Tibial nerve (tissue), 4 donors: ENCODE data around the gene NIT1. TPM values are rescaled to one million over a fixed set of nuclear protein-coding genes. Genes with fewer than 3 reads are reported as not detected.
A peak's percentile ranks its signal among the peaks of the same experiment; 100 is the strongest.

Experiments
- DNase-seq, 2 donors: peaks; one replicate each; pipeline ENCODE4 v3.0.0-alpha.2; 2019; ENCODE audit warnings: low spot score in 2 of 2
- H3K27ac ChIP-seq, 4 donors: fragments of 200-600 bp; sonication (generic) in 3 of 4; one replicate each; pipeline ENCODE4 v1.5.1; 2017 to 2019; ENCODE audit warnings: mild to moderate bottlenecking in 1 of 4
- H3K27me3 ChIP-seq, 2 donors: fragments of 200-600 bp; sonication (generic) in 1 of 2; one replicate each; pipeline versions ENCODE4 v1.5.1 to v1.6.0; 2017 to 2019
- H3K36me3 ChIP-seq, 3 donors: fragments of 200-600 bp; sonication (generic); one replicate each; pipeline ENCODE4 v1.5.1; 2018 to 2019
- H3K4me1 ChIP-seq, 4 donors: fragments of 200-600 bp; sonication (generic) in 3 of 4; one replicate each; pipeline ENCODE4 v1.5.1; 2017 to 2019
- H3K4me3 ChIP-seq, 4 donors: fragments of 200-600 bp; sonication (generic) in 3 of 4; one replicate each; pipeline ENCODE4 v1.5.1; 2017 to 2019; ENCODE audit warnings: mild to moderate bottlenecking in 1 of 4, moderate library complexity in 1 of 4
- H3K9me3 ChIP-seq, 4 donors: fragments of 200-600 bp; sonication (generic) in 3 of 4; one replicate each; pipeline ENCODE4 v1.5.1; 2017 to 2019
- CTCF ChIP-seq, 5 experiments: fragments of 200-600 bp in 3 of 5; fragments of 450-650 bp in 2 of 5; sonication (generic) in 3 of 5; IDR thresholded peaks; one replicate each; pipeline ENCODE4 v1.5.1; 2016 to 2019; ENCODE audit warnings: antibody characterized with exemption in 5 of 5, mild to moderate bottlenecking in 3 of 5, moderate library complexity in 2 of 5
- EP300 ChIP-seq, 2 donors: sonication (generic); formaldehyde crosslinking; IDR thresholded peaks; one replicate each; pipeline ENCODE4 v1.6.1; 2017; ENCODE audit warnings: antibody characterized with exemption in 2 of 2, mild to moderate bottlenecking in 1 of 2
- POLR2A ChIP-seq, 2 donors: fragments of 450-650 bp; IDR thresholded peaks; one replicate each; pipeline ENCODE4 v1.6.1; 2017; ENCODE audit warnings: antibody characterized with exemption in 2 of 2, mild to moderate bottlenecking in 2 of 2, moderate library complexity in 2 of 2
- WGBS, 2 donors: methylation state at CpG; one replicate each; pipeline ENCODE4 v1.1.5; 2018; 5-methylcytosine and 5-hydroxymethylcytosine counted together
- total RNA-seq, 4 donors: library from RNA; depleted of rRNA; stranded (reverse); fragments of >200 nt; gene quantifications; one replicate each; pipeline ENCODE4 v1.1.0, GENCODE V29; 2016

Gene NIT1
- total RNA-seq, 4 donors from 2014 or later: 26.4 to 43.0 (median 32.9) TPM

DNA sequence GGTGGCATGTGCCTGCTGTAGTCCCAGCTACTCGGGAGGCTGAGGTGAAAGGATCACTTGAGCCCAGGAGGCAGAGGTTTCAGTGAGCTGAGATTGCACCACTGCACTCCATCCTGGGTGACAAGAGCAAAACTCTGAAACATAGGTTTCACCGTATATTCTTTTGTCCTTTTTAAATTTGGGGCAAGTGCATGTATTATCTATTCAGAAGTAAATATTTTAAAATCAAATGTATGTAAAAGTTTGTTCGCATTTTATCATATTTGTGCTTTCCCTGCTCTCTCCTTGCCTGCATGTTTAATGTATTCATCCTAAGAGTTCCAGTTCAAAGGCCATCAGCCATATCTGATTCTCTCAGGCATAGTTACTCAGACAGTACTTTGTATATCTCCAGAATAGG, 27.9 kb downstream of the NIT1 start:
- DNase-seq: no peak
- no peaks in the 10 kb centered on the region for H3K36me3 ChIP-seq
- no peak overlapping the region for H3K27ac ChIP-seq
- H3K9me3 ChIP-seq: no peaks in the 10 kb centered on the region
- no peaks in the 10 kb centered on the region for H3K27me3 ChIP-seq
- no peak for TF ChIP-seq CTCF (IDR thresholded peaks at IDR 0.05)
- TF ChIP-seq EP300 (IDR thresholded peaks at IDR 0.05): no peak
- TF ChIP-seq POLR2A (IDR thresholded peaks at IDR 0.05): no peak
- 77 to 83% methylated on average over 3 of the region's 3 CpGs for WGBS, 2 donors
- no peak overlapping the region for H3K4me3 ChIP-seq
- no peaks in the 10 kb centered on the region for H3K4me1 ChIP-seq

GRCh38 chr1:161153176-161153575, 35.3 kb downstream of the NIT1 start:
- no peak for DNase-seq
- H3K36me3 ChIP-seq: peaks cover 0 to 15% (median 0%) of the 10 kb centered on the region in 3 donors
- H3K9me3 ChIP-seq: no peaks in the 10 kb centered on the region
- TF ChIP-seq CTCF (IDR thresholded peaks at IDR 0.05) (no peak), POLR2A (IDR thresholded peaks at IDR 0.05) (no peak), EP300 (IDR thresholded peaks at IDR 0.05) (no peak)
- 18 to 20% methylated on average over 9 of the region's 9 CpGs for WGBS, 2 donors
- H3K27ac ChIP-seq: peak overlapping the region; percentile 92 to 98 (median 94)
- peaks cover 0 to 20% (median 10%) of the 10 kb centered on the region in 4 donors for H3K4me1 ChIP-seq
- H3K4me3 ChIP-seq: peak overlapping the region; percentile 57 to 84 (median 70)
- H3K27me3 ChIP-seq: no peaks in the 10 kb centered on the region

- Histone ChIP-seq H3K36me3 (peaks cover 0 to 17% (median 0%) of the 10 kb centered on the region in 3 donors), H3K4me3 (peak within 1 kb of the TSS; percentile 57 to 84 (median 70)), H3K27ac (peak within 1 kb of the TSS; percentile 92 to 98 (median 94)), H3K9me3 (no peaks in the 10 kb centered on the region), H3K27me3 (no peaks in the 10 kb centered on the region), H3K4me1 (peaks cover 0 to 25% (median 13%) of the 10 kb centered on the region in 4 donors)
- TF ChIP-seq POLR2A (IDR thresholded peaks at IDR 0.05) (peak; percentile 10 to 23), CTCF (IDR thresholded peaks at IDR 0.05) (peak in 1 of 5 experiments; percentile 12), EP300 (IDR thresholded peaks at IDR 0.05) (peak in 1 of 2 donors; percentile 88)
- 1% methylated on average over 33 of the region's 33 CpGs for WGBS, 2 donors
- DNase-seq: peak; percentile 66 to 80
Measured at GRCh38 chr1:161153682-161154337, 35.9 kb downstream of the NIT1 start, which contains the start of gene UFC1. UFC1 (plus strand) TSS chr1:161153978; CDS start chr1:161153998, 20 bp downstream.

DNA sequence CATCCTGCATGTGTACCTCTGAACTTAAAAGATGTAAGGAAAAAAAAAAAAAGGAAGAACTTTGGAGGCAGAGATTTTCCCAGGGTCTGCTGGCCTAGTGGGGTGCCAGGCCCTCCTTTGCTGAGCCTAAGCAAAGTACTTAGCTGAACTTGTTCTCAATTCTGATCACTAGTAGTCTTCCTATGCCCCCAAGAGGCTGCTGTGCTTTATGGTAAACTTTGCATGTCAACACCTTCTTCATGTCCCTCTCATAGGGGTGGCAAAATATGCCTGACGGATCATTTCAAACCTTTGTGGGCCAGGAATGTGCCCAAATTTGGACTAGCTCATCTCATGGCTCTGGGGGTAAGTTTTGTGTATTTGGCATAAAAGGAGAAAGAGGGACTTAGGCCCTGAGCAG, 40.0 kb downstream of the NIT1 start:
- peaks cover 0 to 41% (median 0%) of the 10 kb centered on the region in 3 donors for H3K36me3 ChIP-seq
- H3K27me3 ChIP-seq: no peaks in the 10 kb centered on the region
- no peak for DNase-seq
- WGBS, 2 donors: 79 to 87% methylated on average over 1 of the region's 1 CpG
- H3K9me3 ChIP-seq: no peaks in the 10 kb centered on the region
- peaks cover 0 to 57% (median 24%) of the 10 kb centered on the region in 4 donors for H3K4me1 ChIP-seq
- no peak overlapping the region for H3K27ac ChIP-seq
- H3K4me3 ChIP-seq: no peak overlapping the region
- TF ChIP-seq EP300 (IDR thresholded peaks at IDR 0.05) (no peak), CTCF (IDR thresholded peaks at IDR 0.05) (no peak), POLR2A (IDR thresholded peaks at IDR 0.05) (no peak)

DNA sequence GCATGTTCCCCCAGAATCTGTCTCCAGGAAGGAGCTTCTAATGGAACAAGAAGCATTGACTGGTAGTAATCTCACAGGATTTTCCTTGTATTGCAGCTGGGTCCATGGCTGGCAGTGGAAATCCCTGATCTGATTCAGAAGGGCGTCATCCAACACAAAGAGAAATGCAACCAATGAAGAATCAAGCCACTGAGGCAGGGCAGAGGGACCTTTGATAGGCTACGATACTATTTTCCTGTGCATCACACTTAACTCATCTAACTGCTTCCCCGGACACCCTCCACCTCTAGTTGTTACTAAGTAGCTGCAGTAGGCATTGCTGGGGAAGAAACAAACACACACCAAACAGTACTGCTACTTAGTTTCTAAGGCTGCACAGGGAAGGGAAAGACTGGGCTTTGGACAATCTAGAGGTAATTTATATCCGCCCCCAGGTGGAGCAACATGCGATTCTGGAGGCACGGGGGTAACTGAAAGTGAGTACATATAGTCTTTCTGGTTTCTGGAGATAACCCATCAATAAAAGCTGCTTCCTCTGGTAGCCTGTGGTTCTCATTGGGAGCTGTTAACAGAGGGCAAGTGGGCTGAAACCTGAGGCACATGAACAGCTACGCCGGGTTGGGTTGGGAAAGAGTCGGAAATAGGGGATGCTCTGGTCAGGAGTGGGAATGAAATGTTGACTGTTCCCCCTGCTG, 40.6 kb downstream of the NIT1 start:
- Histone ChIP-seq H3K4me3 (peak overlapping the region in 3 of 4 donors; percentile 73 to 93 (median 89)), H3K27ac (peak overlapping the region; percentile 71 to 95 (median 88)), H3K36me3 (peaks cover 0 to 47% (median 0%) of the 10 kb centered on the region in 3 donors), H3K9me3 (no peaks in the 10 kb centered on the region), H3K4me1 (peaks cover 0 to 52% (median 24%) of the 10 kb centered on the region in 4 donors), H3K27me3 (no peaks in the 10 kb centered on the region)
- WGBS, 2 donors: 75 to 77% methylated on average over 9 of the region's 9 CpGs
- TF ChIP-seq POLR2A (IDR thresholded peaks at IDR 0.05): no peak
- TF ChIP-seq CTCF (IDR thresholded peaks at IDR 0.05): no peak
- no peak for TF ChIP-seq EP300 (IDR thresholded peaks at IDR 0.05)
- DNase-seq: no peak
